CD4-positive, alpha-beta T cell treated with Interferon alpha-2 for 1 hour (primary cell): ENCODE data around the gene INSYN2B.
"Not testable (repeated sequence)": the region's sequence is repeated elsewhere in the genome, so short reads cannot be mapped to it uniquely, and the experiment has no call there.

ENCODE experiments used
- DNase-seq, 2 donors: peaks; one replicate each; pipeline ENCODE4 v3.0.0-alpha.2; 2020 to 2022

Gene INSYN2B

GRCh38 chr5:169970911-169971765 is 9.2 kb downstream of the INSYN2B start:
- DNase-seq, result no peak

GRCh38 chr5:169970339-169970738 is 10.0 kb downstream of the INSYN2B start:
- DNase-seq, result no peak

GRCh38 chr5:169964246-169964645 is 16.0 kb downstream of the INSYN2B start:
- DNase-seq, result no peak

GRCh38 chr5:169960659-169961058 is 19.6 kb downstream of the INSYN2B start:
- DNase-seq, result no peak

- DNase-seq, result no peak
Observed at GRCh38 chr5:169958278-169958677, 22.0 kb downstream of the INSYN2B start.

- DNase-seq, result no peak
Observed at GRCh38 chr5:169956756-169957155, 23.5 kb downstream of the INSYN2B start.

GRCh38 chr5:169956126-169956525 is 24.2 kb downstream of the INSYN2B start:
- DNase-seq, result no peak

GRCh38 chr5:169954786-169955185 is 25.5 kb downstream of the INSYN2B start:
- DNase-seq, result no peak

- not testable (repeated sequence) for DNase-seq
Observed at GRCh38 chr5:169953196-169953595, 27.1 kb downstream of the INSYN2B start.

- no peak for DNase-seq
Observed at GRCh38 chr5:169950333-169950732, 30.0 kb downstream of the INSYN2B start.

- DNase-seq, result no peak
Observed at GRCh38 chr5:169946743-169947295, 33.5 kb downstream of the INSYN2B start.

- no peak for DNase-seq
Observed at GRCh38 chr5:169945831-169946261, 34.4 kb downstream of the INSYN2B start.

- DNase-seq, result no peak
Observed at GRCh38 chr5:169944922-169945680, 35.2 kb downstream of the INSYN2B start.

GRCh38 chr5:169944115-169944514 is 36.2 kb downstream of the INSYN2B start:
- no peak for DNase-seq

- no peak for DNase-seq
Observed at GRCh38 chr5:169943026-169943425, 37.3 kb downstream of the INSYN2B start.

GRCh38 chr5:169942181-169942580 is 38.1 kb downstream of the INSYN2B start:
- no peak for DNase-seq

- no peak for DNase-seq
Observed at GRCh38 chr5:169941542-169941941, 38.8 kb downstream of the INSYN2B start.

GRCh38 chr5:169939731-169940130 is 40.6 kb downstream of the INSYN2B start:
- DNase-seq, result no peak

GRCh38 chr5:169938439-169938838 is 41.9 kb downstream of the INSYN2B start:
- DNase-seq, result no peak

- DNase-seq, result peak in 1 of 2 donors; percentile 1
Observed at GRCh38 chr5:169935762-169936161, 44.5 kb downstream of the INSYN2B start.

- DNase-seq, result no peak
Observed at GRCh38 chr5:169934990-169935389, 45.3 kb downstream of the INSYN2B start.

GRCh38 chr5:169933616-169934015 is 46.7 kb downstream of the INSYN2B start:
- no peak for DNase-seq

- no peak for DNase-seq
Observed at GRCh38 chr5:169933127-169933526, 47.2 kb downstream of the INSYN2B start.

GRCh38 chr5:169923988-169924387 is 56.3 kb downstream of the INSYN2B start:
- no peak for DNase-seq
